Stimulated activated CD8-positive, alpha-beta memory T cell treated with anti-CD3 and anti-CD28 coated beads, Interleukin-12 subunit alpha, Interleukin-12 subunit beta, amount 100 ng/mL, for 24 hours (primary cell): ENCODE results near the gene DLG1.

Experiments
- DNase-seq: peaks from one replicate; pipeline ENCODE4 v3.0.0-alpha.2; 2020; ENCODE audit errors: extremely low read depth

Gene DLG1

DNA sequence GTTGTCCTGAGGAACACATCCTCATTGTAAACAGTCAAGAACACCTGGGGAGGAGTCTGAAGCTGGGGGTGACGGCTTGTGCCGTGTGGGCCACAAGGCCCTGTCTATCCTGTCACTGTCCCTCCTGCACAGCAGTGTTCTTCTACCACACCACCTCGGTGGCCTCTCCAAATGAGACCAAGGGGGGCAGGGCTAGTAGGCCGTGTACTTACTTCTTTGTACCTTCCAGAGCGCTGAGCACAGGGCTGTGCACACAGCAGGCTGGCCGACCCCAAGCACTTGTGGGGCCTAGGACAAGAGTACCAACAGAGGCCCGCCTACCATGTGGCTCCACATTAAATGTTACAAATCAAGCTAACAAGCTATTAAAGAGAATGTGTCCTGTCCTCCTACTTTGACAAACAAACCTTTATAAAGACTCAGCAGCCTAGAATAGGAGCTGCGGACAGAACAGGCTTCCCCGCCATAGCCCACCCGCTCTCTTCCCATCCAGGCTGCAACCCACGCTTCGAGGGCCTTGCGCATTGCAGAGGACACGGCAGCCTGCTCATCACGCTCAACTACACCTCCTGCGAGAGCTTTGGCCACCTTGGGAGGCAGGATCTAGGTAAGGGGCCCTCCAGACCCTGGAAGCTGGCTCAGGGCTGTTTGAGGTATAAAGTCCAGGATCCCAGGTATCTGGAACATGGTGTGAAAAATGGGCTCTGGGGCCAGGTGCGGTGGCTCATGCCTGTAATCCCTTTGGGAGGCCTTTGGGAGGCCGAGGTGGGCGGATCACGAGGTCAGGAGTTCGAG, 299.2 kb downstream of the DLG1 start:
- DNase-seq = no peak

DNA sequence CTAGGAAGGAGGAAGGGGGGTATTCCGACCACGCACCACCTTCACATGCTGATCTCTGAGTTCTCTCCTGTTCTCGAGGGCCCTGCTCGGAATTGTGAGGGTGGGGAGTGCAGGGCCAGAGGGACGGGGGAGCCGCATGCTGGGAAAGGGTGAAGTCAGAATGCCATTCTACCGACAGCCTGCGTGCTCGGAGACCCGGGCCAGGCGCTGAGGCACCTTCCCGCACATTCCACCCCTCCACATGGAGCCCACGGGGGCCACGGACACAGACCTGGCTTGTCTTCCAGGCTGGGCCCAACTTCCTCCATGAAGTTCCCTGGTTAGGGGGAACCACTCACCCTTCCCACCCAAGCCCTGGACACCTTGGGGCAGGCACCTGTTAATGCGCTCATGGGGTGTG, 301.1 kb downstream of the DLG1 start:
- DNase-seq = no peak

DNA sequence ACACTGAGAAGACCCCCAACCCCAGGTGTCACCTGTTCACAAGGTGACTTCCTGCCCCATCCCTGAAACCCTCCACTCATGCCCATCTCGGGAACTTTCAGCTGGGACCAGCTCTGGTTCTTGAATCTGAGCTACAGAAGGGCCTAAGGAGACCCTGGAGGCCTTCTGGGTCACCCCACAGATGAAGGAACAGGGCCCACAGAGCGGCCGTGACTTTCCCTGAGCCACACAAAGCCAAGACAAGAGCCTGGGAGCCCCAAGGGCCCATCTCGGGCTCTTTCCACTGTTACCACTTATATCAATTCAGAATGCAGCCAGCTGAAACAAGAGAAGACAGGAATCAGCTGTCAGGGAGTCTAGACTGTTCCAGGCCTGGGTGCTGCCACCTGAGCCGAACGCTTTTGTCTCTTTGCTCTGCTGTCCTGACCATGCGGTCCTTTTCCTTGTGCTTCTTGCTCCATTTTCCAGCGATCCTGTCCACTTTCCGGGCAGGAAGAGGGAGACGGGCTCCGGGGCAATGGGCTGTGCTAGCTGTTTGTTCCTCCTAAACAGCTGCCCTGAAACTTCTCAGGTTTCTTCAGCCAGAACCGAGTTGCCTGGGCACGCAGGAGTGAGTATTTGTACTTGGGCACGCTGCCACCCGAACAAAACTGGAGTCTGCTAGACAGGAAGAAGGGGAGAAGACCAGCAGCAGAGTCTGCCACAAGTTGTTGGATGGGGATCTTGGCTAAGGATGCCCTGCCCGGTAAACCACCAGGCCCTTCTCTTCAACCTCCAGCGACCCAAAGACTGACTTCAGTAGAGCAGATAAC, 301.8 kb downstream of the DLG1 start:
- DNase-seq = no peak

DNA sequence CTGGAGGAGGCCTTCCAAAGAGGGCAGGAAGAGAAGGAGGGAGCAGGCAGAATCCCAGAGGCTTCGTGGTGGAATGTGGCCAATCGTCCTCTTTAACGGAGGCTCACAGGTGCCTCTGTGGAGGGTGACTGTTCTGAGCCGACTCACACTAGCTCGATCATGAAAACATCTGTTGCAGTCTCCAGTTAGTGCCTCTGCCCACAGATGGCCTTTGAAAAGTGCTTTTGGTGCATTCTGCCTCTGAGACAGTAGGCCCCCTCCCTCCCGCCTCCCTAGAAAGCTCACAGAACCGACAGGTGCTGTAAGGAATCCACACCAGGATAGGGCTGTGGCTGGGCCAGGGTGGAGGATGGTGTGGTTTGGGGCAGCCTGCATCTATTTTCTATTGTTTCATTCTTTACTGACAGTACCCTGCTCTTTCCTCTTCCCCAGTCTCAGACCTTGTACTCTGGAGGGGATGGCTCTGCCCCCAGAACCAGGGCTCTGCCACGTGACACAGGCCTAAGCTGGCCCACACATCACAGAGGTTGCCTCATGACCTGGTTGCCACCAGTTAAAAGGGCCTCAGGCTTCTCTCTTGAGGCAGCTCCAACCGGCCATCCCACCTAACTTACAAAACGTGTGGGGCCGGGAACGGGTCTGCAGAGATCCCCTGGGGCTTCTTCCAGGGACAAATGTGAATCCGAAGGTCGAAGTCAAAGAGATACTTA, 302.6 kb downstream of the DLG1 start:
- no peak for DNase-seq

DNA sequence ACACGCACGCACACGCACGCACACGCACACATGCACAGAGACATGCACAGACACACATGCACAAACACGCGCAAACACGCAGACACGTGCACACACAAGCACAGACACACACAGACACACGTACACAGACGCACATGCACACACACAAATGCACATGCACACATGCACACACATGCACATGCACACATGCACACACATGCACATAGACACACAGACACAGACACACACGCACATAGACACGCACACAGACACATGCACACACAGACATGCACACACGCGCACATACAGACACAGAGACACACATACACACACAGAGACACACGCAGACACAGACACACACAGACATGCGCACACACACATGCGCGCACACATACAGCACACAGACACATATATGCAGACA, 303.4 kb downstream of the DLG1 start:
- no peak for DNase-seq

DNA sequence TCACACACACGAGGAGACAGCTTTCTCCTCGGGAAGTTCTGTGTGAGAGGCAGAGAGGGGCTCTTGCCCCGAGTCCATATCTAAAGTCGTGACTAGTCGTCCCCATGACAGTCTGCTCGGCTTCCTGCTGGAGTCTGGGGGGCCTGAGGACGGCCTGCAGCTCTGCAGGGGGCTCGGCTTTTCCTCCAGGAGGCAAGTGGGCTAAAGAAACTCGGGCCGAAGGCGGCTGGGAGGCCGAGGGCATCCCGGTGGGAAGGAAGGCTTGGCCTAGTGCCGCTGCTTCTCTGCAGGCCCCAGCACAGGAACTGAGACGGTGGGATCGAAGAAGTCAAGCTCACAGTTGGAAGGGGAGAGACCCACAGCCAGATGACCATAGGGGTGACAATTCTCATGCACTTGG, 304.4 kb downstream of the DLG1 start:
- DNase-seq = no peak
